Caki2 (cell line): ENCODE measurements around the gene TNNC1. TPM values are rescaled to one million over a fixed set of nuclear protein-coding genes. Genes with fewer than 3 reads are reported as not detected.

Experiments used
- DNase-seq: peaks from one replicate; pipeline ENCODE4 v3.0.0-alpha.2; 2015; ENCODE audit warnings: low read depth
- in situ Hi-C: cut with HindIII; loops from 2 replicates; pipeline ENCODE4 v1.10.0; 2016; ENCODE audit warnings: low sequenced_read_pairs, low pct_unique_long_range_greater_than_20kb, mixed read lengths
- total RNA-seq: library from RNA; depleted of rRNA; stranded (reverse); fragments of >200 nt; shearing (Covaris generic); gene quantifications from 2 replicates; pipeline ENCODE4 v1.2.3, GENCODE V29; 2014; ENCODE audit warnings: low replicate concordance

Gene TNNC1
- total RNA-seq, 1 experiment from 2014 or later = 2.7 TPM

DNA sequence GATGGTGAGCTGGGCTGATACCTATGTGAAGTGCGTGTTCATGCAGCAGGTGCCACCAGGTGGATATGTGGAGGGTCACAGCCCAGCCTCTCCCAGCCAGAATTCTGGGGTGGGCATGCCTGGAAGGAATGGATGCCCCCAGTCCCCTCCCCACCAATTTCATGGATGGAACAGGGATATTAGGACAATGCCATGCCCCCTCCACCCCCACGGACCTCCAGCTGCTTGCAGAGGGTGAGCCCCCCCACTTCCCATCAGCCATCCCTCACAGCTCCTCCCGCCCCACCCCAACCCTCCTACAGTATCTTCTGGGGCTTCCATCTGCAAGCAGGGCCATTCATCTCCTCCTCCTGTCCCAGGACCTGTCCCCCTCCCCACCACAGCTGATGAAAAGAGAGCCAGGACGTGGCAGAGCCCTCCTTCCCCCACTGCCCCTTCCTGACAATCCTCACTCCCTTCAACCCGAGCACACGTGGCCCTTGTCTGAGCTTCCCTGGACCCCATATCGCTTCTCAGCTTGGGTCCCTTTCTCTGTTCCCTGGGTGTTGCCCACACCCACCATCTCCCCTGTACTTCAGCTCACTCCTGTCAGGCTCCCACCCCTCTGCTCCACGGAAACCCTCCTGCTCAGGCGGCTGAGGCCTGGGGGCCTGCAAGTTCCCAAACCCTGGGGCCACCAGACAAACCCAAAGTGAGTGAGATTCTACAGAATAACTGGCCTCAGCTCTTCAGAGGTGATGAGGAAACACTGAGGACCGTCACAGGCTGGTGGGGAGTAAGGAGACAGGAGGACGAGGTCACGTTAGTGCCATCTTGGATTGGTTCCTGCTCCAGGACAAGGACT, 6.1 kb downstream of the TNNC1 start:
- DNase-seq = no peak
- in situ Hi-C loops = no loop called here

DNA sequence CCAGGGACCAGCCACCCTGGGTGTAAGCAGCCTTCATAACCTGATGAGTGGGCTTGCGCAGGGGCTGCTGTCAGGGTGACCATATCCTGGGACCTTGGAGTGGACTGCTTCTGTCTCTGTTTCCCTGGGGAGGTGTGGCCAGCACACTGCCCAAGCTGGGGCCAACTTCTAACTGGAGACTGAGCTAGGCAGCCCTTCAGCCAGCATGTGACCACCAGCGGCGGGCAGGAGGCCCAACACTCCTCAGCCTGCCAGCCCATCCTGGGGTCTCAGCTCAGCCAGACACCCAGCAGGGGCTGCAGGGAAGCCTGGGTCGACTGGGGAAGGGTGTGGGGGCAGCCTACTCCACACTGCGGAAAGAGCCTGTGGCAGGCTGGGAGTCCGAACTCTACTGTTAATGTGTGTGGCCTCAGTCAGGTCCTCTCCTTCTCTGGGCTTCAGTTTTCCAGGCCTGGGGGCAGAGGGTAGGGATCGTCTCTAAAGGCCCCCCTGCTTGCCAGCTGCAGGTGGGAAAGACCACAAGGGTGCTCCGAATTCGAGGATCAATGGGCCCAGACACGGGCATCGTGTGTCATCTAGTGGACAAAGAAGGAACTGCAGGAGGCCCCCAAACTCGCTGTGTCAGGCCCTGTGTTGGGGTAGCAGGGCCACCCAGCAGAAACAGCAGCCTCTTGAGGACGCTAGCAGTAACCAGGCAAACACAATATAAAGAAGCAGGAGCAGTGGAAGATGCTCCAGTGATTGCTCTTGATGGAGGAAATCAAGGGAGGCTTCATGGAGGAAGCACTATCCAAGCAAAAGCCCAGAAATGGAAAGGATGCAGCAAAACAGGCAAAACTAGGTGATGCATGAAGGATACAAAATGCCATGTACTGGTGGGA, 7.0 kb downstream of the TNNC1 start:
- DNase-seq = peak; percentile 29
- in situ Hi-C loops = no loop called here

- in situ Hi-C loops = no loop called here
- DNase-seq = no peak
Measured at GRCh38 chr3:52446042-52446441, 7.8 kb downstream of the TNNC1 start.

DNA sequence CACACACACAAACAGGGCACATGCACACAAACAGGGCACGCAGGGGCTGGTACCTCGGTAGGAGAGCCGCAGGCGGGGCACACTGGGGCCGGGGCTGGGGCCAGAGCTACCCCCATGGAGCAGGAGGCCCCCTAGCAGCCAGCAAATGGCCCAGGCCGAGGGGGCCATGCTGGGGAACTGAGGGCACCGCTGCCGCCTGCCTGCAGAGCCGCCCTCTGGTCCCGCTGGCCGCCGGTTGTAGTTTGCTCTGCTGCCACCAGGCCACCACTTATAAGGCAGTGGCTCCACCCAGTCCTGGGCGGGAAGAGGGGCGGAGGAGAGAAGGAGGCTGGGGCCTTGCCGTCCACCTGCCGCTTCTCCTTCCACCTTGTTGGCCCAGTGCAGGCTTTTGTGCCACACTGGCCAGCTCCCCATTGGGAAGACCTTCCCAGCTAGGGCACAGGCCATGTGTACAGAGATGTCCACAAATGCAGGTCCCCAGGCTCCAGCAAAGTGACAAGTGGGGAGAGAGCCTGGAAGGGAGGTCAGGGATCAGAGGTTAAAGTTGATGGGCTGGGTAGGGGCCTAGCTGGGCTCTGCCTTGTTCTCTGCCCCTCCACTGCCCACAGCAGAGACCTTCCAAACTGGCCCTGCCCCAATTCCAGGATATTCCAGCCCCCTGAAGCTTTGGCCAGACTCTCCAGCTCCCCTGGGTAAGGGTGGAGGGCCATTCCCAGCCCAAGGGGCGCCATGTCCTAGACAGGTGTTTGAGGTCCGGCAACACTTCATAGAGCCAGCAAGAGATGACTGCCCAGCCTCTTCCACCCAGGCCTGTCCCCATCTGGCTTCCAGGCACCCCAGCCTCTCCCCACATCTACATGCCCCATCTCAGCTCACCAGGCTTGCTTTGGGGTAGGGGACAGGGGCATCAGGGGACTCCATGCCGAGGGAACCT, 8.7 kb downstream of the TNNC1 start, which contains the start of gene SEMA3G:
SEMA3G (minus strand) TSS at position 244 of the 934 bp plus-strand sequence; CDS start at position 168, 76 bp downstream.
- peak; percentile 39 for DNase-seq
- in situ Hi-C loops = no loop called here

DNA sequence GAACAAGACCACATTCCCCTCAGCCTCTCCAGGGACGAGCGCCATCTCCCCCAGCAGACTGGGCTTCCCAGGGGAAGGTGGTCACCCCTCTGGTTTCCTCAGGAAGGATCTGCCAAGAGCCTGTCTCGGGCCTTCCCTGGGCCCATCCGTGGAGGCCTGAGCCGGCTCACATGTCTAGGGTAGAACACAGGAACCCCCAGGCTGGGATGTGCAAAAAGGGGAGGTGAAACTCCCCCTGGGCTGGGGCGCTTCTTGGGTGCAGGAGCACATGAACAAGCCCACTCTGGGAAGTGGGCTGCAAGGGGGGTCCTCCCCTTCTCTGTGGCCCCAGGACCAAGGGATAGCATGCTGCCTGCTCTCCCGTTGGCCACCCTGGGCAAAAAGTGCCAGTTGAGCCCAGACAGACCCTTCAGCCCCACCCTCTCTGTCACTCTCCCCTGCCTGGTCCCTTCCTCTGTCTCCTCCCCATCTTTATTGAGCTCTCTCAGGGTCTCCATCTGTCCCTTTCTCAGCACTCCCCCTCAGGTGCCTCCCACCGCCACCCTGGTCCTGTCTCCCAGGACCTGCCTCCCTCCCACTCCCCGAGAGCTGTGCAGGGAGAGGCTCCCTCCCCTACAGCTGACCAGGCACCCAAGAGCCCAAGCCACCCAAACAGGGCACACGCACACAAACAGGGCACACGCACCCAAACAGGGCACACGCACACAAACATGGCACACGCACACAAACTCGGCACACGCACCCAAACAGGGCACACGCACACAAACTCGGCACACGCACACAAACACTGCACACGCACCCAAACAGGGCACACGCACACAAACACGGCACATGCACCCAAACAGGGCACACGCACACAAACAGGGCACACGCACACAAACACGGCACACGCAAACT, 9.8 kb downstream of the TNNC1 start:
- in situ Hi-C loops = no loop called here
- DNase-seq = no peak

DNA sequence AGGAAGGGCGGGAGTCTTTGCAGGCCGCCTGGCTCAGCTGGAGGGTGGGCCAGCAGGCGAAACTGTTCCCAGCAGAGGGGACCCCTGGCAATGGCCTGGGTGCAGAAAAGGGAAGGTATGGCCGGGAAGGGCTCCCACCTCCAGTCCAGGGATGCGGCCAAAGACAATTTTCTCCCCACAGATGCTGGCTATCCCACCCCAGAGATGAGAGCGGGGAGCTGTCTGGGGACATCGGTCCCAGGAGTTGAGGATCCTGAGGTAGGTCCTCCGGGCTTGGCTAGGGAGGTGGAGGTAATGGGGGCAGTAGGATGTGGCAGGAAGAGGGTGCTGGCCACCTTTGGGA, 10.6 kb downstream of the TNNC1 start:
- in situ Hi-C loops = no loop called here
- no peak for DNase-seq

- DNase-seq = no peak
- in situ Hi-C loops = no loop called here
Measured at GRCh38 chr3:52442409-52443267, 11.2 kb downstream of the TNNC1 start.

- no peak for DNase-seq
- in situ Hi-C loops = no loop called here
Measured at GRCh38 chr3:52441772-52442332, 12.0 kb downstream of the TNNC1 start.

GRCh38 chr3:52441091-52441771, 12.6 kb downstream of the TNNC1 start:
- in situ Hi-C loops = no loop called here
- no peak for DNase-seq

GRCh38 chr3:52440671-52441070, 13.2 kb downstream of the TNNC1 start:
- in situ Hi-C loops = no loop called here
- DNase-seq = no peak

GRCh38 chr3:52440249-52440551, 13.6 kb downstream of the TNNC1 start:
- no peak for DNase-seq
- in situ Hi-C loops = no loop called here

GRCh38 chr3:52439426-52440248, 14.2 kb downstream of the TNNC1 start:
- no peak for DNase-seq
- in situ Hi-C loops = no loop called here

DNA sequence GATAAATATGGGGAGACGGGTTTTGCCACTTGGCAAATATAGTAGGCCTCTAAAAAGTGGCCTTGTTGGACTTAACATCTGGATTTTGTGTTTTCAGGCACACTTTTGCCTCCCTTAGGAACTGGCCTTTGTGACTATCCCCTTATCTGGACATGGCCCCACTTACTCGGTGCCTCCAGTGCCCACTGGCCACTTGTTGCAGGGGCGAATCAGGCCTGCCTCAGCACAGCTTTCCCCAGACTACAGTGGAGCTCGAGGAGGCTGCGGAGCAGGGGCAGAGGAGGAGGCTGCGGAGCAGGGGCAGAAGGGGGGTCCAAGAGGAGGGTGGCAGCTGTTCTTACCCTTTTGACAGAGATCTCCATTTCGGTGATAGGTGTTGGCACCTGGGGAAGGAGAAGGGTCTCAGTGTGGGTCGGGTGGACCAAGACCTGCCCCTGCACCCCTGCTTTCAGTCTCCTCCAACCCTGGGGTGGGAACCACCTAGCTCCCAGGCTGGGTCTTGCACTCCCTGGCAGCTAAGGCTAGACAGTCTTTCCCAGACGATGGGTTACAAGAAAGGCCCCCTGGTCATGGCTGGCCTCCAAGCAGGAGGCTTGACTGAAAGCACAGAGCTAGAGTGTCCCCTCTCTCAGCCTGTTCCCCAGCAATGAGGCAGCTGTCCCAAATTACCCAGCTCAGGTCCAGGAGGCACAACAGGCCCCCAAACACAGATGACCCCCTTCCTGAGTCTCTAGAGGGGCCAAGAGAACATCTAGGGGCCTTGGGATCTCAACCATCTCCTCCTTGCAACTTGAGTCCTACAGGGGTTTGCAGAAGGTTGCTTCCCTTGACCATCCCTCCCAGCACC, 15.0 kb downstream of the TNNC1 start:
- no peak for DNase-seq
- in situ Hi-C loops = no loop called here

DNA sequence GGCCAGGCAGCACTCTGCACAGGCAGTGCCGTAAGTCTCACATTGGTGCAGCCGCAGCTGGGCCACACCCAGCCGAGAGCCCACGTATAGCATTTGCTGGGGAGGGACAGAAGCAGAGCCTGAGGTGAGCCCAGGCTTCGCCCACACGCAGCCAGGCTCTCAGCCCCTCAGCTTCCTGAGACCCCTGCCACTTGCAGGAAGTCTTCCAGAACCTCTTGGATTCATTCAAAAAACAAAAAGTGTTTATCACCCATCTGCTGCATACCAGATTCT, 15.8 kb downstream of the TNNC1 start:
- in situ Hi-C loops = no loop called here
- no peak for DNase-seq
